Psoas muscle (tissue), 8 donors: Measurements from ENCODE around the gene AIF1. TPM values are rescaled to one million over a fixed set of nuclear protein-coding genes. Genes with fewer than 3 reads are reported as not detected.

Source experiments
- ATAC-seq, 4 donors: fragments of 200-7000 bp; cut with Tn5 transposase; one replicate each; pipeline ENCODE4 v1.9.1; 2020; ENCODE audit warnings: moderate library complexity in 3 of 4, mild to moderate bottlenecking in 2 of 4
- DNase-seq, 2 donors: peaks; one replicate each; pipeline ENCODE4 v3.0.0-alpha.2; 2020
- H3K27ac ChIP-seq: fragments of 200-600 bp; one replicate; pipeline ENCODE4 v1.8.0; 2022
- H3K27me3 ChIP-seq, 3 donors: fragments of 200-600 bp in 1 of 3; one replicate each; pipeline versions ENCODE4 v1.6.1 to v1.8.0; 2013 to 2022; ENCODE audit warnings: low read length in 2 of 3, mild to moderate bottlenecking in 2 of 3, moderate library complexity in 1 of 3; ENCODE audit not compliant: insufficient read depth in 3 of 3
- H3K36me3 ChIP-seq, 2 donors: fragments of 200-600 bp in 1 of 2; one replicate each; pipeline versions ENCODE4 v1.6.1 to v1.8.0; 2013 to 2022; ENCODE audit warnings: low read depth in 1 of 2, mild to moderate bottlenecking in 1 of 2, moderate library complexity in 1 of 2; ENCODE audit not compliant: insufficient read depth in 1 of 2
- H3K4me1 ChIP-seq: fragments of 200-600 bp; one replicate; pipeline ENCODE4 v1.8.0; 2022
- H3K4me3 ChIP-seq: fragments of 200-600 bp; one replicate; pipeline ENCODE4 v1.8.0; 2022; ENCODE audit warnings: mild to moderate bottlenecking
- H3K9me3 ChIP-seq: fragments of 200-600 bp; one replicate; pipeline ENCODE4 v1.8.0; 2022
- WGBS, 3 donors: extraction: QIAGEN DNeasy Blood & Tissue Kit; methylation state at CpG; one replicate each; pipeline versions ENCODE4 v1.1.6 to v1.1.7; 2013; 5-methylcytosine and 5-hydroxymethylcytosine counted together
- intact Hi-C, 2 donors: fragments of 100-400 bp; cut with DNase I; formaldehyde crosslinking; loops; one replicate each; pipeline versions ENCODE4 v1.11.0 to v1.14.2; 2022
- polyA plus RNA-seq, 3 donors: library from polyadenylated mRNA; stranded (reverse); fragments of 200-250 nt; gene quantifications; one replicate each; pipeline ENCODE4 v1.2.3, GENCODE V29; 2013
- total RNA-seq, 4 donors: library from RNA; stranded (reverse); fragmentation: NEBNext Ultra II Directional in 2 of 4; extraction: Animal tissue kit (Norgen Biotek cat#: 25700) in 2 of 4; gene quantifications; one replicate each; pipeline versions ENCODE4 v1.2.1 to v1.2.4, GENCODE V29; 2021 to 2023
- TF ChIP-seq, protein P1 (sequence below): fragments of 200-600 bp; IDR thresholded peaks from one replicate; pipeline ENCODE4 v1.8.0; 2022; ENCODE audit warnings: antibody characterized with exemption
- donor health status: healthy with polysubstance abuse.
- donor health status: DM: no; HTN: no; CAD: no; lungs with moderate emphysema.
- donor health status: Bipolar disorder and iron deficiency.
- donor health status: healthy.
- donor health status: DM: yes; HTN: yes; CAD: no.
- donor health status: DM: no; HTN: no; CAD: no.
- donor health status: DM: no; HTN: no; CAD: no.
- donor health status: DM: yes; HTN: yes; CAD: no.

The AIF1 gene
- total and polyA plus RNA-seq, 7 donors = 2.6 to 11.3 (median 4.9) TPM

DNA sequence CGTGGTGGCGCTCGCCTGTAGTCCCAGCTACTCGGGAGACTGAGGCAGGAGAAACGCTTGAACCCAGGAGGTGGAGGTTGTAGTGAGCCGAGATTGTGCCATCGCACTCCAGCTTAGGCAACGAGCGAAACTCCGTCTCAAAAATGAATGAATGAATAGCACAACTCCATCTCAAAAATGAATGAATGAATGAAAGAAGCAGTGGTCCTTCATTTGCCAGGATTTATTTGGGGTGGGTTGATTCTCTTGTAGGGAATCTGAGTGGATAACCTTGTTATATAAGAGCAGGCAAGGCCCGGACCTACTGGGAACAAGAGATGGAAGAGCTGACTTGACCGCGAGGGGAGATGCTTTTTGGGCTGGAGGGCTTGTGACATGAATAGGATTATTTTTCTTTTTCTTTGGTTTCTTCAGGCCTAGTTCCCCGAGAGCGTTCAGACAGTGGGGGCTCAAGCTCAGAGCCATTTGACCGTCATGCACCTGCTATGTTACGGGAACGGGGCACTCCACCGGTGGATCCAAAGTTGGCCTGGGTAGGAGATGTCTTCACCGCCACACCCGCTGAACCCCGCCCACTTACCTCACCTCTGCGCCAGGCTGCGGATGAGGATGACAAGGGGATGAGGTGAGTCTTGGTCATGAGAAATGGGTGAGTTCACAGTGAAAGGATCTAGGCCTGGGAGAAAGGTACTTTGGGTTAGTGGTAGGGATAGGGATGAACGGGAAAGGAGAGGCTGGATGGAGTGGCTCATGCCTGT, 15.3 kb downstream of the AIF1 start:
- intact Hi-C loops = no loop called here
- Histone ChIP-seq H3K27ac (no peak overlapping the region), H3K36me3 (peaks cover 29 to 100% of the 10 kb centered on the region in 2 donors), H3K4me1 (no peaks in the 10 kb centered on the region), H3K27me3 (no peaks in the 10 kb centered on the region), H3K4me3 (no peak overlapping the region), H3K9me3 (no peaks in the 10 kb centered on the region)
- no peak for ATAC-seq
- DNase-seq = no peak
- WGBS, 3 donors = 86 to 92% (median 87%) methylated on average over 25 of the region's 25 CpGs
- TF ChIP-seq, protein P1, sequence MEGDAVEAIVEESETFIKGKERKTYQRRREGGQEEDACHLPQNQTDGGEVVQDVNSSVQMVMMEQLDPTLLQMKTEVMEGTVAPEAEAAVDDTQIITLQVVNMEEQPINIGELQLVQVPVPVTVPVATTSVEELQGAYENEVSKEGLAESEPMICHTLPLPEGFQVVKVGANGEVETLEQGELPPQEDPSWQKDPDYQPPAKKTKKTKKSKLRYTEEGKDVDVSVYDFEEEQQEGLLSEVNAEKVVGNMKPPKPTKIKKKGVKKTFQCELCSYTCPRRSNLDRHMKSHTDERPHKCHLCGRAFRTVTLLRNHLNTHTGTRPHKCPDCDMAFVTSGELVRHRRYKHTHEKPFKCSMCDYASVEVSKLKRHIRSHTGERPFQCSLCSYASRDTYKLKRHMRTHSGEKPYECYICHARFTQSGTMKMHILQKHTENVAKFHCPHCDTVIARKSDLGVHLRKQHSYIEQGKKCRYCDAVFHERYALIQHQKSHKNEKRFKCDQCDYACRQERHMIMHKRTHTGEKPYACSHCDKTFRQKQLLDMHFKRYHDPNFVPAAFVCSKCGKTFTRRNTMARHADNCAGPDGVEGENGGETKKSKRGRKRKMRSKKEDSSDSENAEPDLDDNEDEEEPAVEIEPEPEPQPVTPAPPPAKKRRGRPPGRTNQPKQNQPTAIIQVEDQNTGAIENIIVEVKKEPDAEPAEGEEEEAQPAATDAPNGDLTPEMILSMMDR = no peak

DNA sequence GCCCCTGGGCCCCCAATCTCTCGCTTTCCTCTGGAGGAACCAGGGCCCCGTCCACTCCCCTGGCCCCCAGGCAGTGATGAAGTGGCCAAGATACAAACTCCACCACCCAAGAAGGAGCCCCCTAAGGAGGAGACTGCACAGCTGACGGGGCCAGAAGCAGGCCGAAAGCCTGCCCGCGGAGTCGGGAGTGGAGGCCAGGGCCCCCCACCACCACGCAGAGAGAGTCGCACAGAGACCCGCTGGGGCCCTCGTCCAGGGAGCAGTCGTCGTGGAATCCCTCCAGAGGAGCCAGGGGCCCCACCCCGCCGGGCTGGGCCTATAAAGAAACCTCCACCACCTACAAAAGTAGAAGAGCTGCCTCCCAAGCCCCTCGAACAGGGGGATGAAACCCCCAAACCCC, 16.2 kb downstream of the AIF1 start:
- TF ChIP-seq, protein P1 = no peak
- Histone ChIP-seq H3K4me3 (no peak overlapping the region), H3K36me3 (peaks cover 30 to 100% of the 10 kb centered on the region in 2 donors), H3K27me3 (no peaks in the 10 kb centered on the region), H3K9me3 (no peaks in the 10 kb centered on the region), H3K27ac (no peak overlapping the region), H3K4me1 (no peaks in the 10 kb centered on the region)
- intact Hi-C loops = no loop called here
- no peak for DNase-seq
- peak in 2 of 4 donors; percentile 10 for ATAC-seq
- WGBS, 3 donors = 79 to 84% (median 80%) methylated on average over 16 of the region's 16 CpGs

DNA sequence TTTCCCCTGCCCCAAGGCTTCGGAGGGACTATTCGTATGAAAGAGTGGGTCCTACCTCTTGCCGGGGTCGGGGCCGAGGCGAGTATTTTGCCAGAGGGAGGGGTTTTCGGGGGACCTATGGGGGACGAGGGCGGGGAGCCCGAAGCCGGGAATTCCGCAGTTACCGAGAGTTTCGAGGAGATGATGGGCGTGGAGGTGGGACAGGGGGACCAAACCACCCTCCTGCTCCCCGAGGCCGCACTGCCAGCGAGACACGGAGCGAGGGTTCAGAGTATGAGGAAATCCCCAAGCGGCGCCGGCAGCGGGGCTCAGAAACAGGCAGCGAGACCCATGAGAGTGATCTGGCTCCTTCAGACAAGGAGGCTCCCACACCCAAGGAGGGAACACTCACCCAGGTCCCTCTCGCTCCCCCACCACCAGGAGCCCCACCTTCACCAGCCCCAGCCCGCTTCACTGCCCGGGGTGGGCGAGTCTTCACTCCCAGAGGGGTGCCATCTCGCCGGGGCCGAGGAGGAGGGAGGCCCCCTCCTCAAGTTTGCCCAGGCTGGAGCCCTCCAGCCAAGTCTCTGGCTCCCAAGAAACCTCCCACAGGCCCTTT, 16.7 kb downstream of the AIF1 start:
- ATAC-seq = peak in 2 of 4 donors; percentile 14 to 18
- TF ChIP-seq, protein P1 = no peak
- no peak overlapping the region for H3K4me3 ChIP-seq
- H3K27ac ChIP-seq = no peak overlapping the region
- H3K27me3 ChIP-seq = no peaks in the 10 kb centered on the region
- H3K36me3 ChIP-seq = peaks cover 31 to 100% of the 10 kb centered on the region in 2 donors
- no peaks in the 10 kb centered on the region for H3K9me3 ChIP-seq
- WGBS, 3 donors = 82 to 85% (median 82%) methylated on average over 29 to 32 of the region's 32 CpGs
- intact Hi-C loops = no loop called here
- DNase-seq = no peak
- no peaks in the 10 kb centered on the region for H3K4me1 ChIP-seq

DNA sequence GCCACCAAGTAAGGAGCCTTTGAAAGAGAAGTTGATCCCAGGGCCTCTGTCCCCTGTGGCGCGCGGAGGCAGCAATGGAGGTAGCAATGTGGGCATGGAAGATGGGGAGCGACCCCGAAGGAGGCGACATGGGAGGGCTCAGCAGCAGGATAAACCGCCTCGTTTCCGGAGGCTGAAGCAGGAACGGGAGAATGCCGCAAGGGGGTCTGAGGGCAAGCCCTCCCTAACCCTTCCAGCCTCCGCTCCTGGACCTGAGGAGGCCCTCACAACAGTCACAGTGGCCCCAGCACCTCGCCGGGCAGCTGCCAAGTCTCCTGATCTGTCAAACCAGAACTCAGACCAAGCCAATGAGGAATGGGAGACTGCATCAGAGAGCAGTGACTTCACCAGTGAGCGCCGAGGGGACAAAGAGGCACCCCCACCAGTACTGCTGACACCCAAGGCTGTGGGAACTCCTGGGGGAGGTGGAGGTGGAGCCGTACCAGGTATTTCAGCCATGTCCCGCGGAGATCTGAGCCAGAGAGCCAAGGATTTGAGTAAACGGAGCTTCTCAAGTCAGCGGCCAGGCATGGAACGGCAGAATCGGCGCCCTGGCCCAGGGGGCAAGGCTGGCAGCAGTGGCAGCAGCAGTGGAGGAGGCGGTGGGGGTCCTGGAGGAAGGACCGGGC, 17.4 kb downstream of the AIF1 start:
- intact Hi-C loops = no loop called here
- Histone ChIP-seq H3K27me3 (no peaks in the 10 kb centered on the region), H3K9me3 (no peaks in the 10 kb centered on the region), H3K36me3 (peaks cover 29 to 100% of the 10 kb centered on the region in 2 donors), H3K27ac (no peak overlapping the region), H3K4me3 (no peak overlapping the region), H3K4me1 (no peaks in the 10 kb centered on the region)
- 85 to 88% (median 86%) methylated on average over 26 of the region's 26 CpGs for WGBS, 3 donors
- DNase-seq = no peak
- ATAC-seq = peak in 2 of 4 donors; percentile 3 to 5
- TF ChIP-seq, protein P1 = no peak
